WTC11 (cell line): ENCODE measurements around the gene GCDH. TPM values are rescaled to one million over a fixed set of nuclear protein-coding genes. Genes with fewer than 3 reads are reported as not detected.
"Not testable (repeated sequence)": the region's sequence is repeated elsewhere in the genome, so short reads cannot be mapped to it uniquely, and the experiment has no call there.

Experiments used
- ATAC-seq: fragments of 200-7000 bp; cut with Tn5 transposase; 2 replicates; pipeline ENCODE4 v1.10.0; 2021; ENCODE audit warnings: mild to moderate bottlenecking, moderate library complexity
- CTCF ChIA-PET: fragments of 300-600 bp; sonication (Branson Sonifier 250); formaldehyde crosslinking; loops from one replicate; lab custom pipeline; 2021; ENCODE audit warnings: antibody characterized with exemption; lab: Charles Lee
- POLR2A ChIA-PET: fragments of 350-600 bp; sonication (Branson Sonifier 250); formaldehyde crosslinking; loops from one replicate; lab custom pipeline; 2021; ENCODE audit warnings: antibody characterized with exemption; lab: Charles Lee
- DNase-seq: peaks from one replicate; pipeline ENCODE4 v3.0.0; 2021; ENCODE audit warnings: low spot score
- H3K27ac Mint-ChIP-seq: 2 replicates; pipeline ENCODE4 v1.8.0; 2021; ENCODE audit warnings: mixed read lengths
- H3K27me3 Mint-ChIP-seq: 2 replicates; pipeline ENCODE4 v1.8.0; 2021; ENCODE audit warnings: low read depth, mild to moderate bottlenecking, moderate library complexity, mixed read lengths
- H3K36me3 Mint-ChIP-seq: 2 replicates; pipeline ENCODE4 v1.8.0; 2021; ENCODE audit warnings: mixed read lengths
- H3K4me1 Mint-ChIP-seq: 2 replicates; pipeline ENCODE4 v1.8.0; 2022; ENCODE audit warnings: mixed read lengths
- H3K4me3 Mint-ChIP-seq: 2 replicates; pipeline ENCODE4 v1.8.0; 2021; ENCODE audit warnings: mild to moderate bottlenecking, moderate library complexity, mixed read lengths
- H3K9me3 Mint-ChIP-seq: 2 replicates; pipeline ENCODE4 v1.8.0; 2021; ENCODE audit warnings: mixed read lengths
- AR ChIP-seq: fragments of 250-450 bp; sonication (Bioruptor Pico); IDR thresholded peaks from 2 replicates; pipeline ENCODE4 v1.9.0; 2021; ENCODE audit warnings: mild to moderate bottlenecking
- ARID4B ChIP-seq: sonication (generic); formaldehyde crosslinking; IDR thresholded peaks from 2 replicates; pipeline ENCODE4 v1.8.0; 2023; ENCODE audit warnings: missing genetic modification reagents, mild to moderate bottlenecking, borderline replicate concordance
- CREM ChIP-seq: sonication (generic); formaldehyde crosslinking; IDR thresholded peaks from 2 replicates; pipeline ENCODE4 v1.8.1; 2022; ENCODE audit warnings: mild to moderate bottlenecking, missing genetic modification reagents, moderate library complexity
- JUN ChIP-seq: sonication (generic); formaldehyde crosslinking; IDR thresholded peaks from 2 replicates; pipeline ENCODE4 v1.8.0; 2023; ENCODE audit warnings: mild to moderate bottlenecking, missing genetic modification reagents
- NFATC4 ChIP-seq: fragments of 250-450 bp; sonication (Bioruptor Pico); IDR thresholded peaks from 2 replicates; pipeline ENCODE4 v1.9.0; 2021; ENCODE audit warnings: mild to moderate bottlenecking
- PRRX2 ChIP-seq: fragments of 250-450 bp; sonication (Bioruptor Pico); IDR thresholded peaks from 2 replicates; pipeline ENCODE4 v1.8.0; 2021; ENCODE audit warnings: mild to moderate bottlenecking
- RELA ChIP-seq: sonication (generic); formaldehyde crosslinking; IDR thresholded peaks from 2 replicates; pipeline ENCODE4 v1.8.1; 2022; ENCODE audit warnings: missing genetic modification reagents, mild to moderate bottlenecking, borderline replicate concordance
- SMAD4 ChIP-seq: sonication (generic); formaldehyde crosslinking; IDR thresholded peaks from 2 replicates; pipeline ENCODE4 v1.8.0; 2022; ENCODE audit warnings: mild to moderate bottlenecking, missing genetic modification reagents
- SOX15 ChIP-seq: fragments of 250-450 bp; sonication (Bioruptor Pico); IDR thresholded peaks from 2 replicates; pipeline ENCODE4 v1.9.0; 2021; ENCODE audit warnings: mild to moderate bottlenecking
- STAT6 ChIP-seq: sonication (generic); formaldehyde crosslinking; conservative IDR thresholded peaks from 2 replicates; pipeline ENCODE4 v1.8.1; 2023; ENCODE audit warnings: mild to moderate bottlenecking, low read depth, missing genetic modification reagents, moderate library complexity
- USF1 ChIP-seq: sonication (generic); formaldehyde crosslinking; IDR thresholded peaks from 2 replicates; pipeline ENCODE4 v1.8.0; 2022; ENCODE audit warnings: mild to moderate bottlenecking, missing genetic modification reagents
- ZNF671 ChIP-seq: fragments of 250-450 bp; sonication (Bioruptor Pico); IDR thresholded peaks from 2 replicates; pipeline ENCODE4 v1.8.0; 2021; ENCODE audit warnings: mild to moderate bottlenecking
- ZSCAN18 ChIP-seq: fragments of 250-450 bp; sonication (Bioruptor Pico); IDR thresholded peaks from 2 replicates; pipeline ENCODE4 v2.1.2; 2022; ENCODE audit warnings: mild to moderate bottlenecking, moderate library complexity
- total RNA-seq: library from RNA; stranded (reverse); gene quantifications from 3 replicates; pipeline ENCODE4 v1.2.3, GENCODE V29; 2021

Gene GCDH
- total RNA-seq, 1 experiment from 2014 or later, result 69.0 TPM

GRCh38 chr19:12888006-12888603, 2.9 kb upstream of the GCDH start:
- TF ChIP-seq ARID4B (CRISPR knock-in tag), result no peak
- TF ChIP-seq RELA, result no peak
- TF ChIP-seq JUN, result no peak
- TF ChIP-seq SOX15 (CRISPR knock-in tag), result no peak
- H3K4me1 Mint-ChIP-seq, result peaks cover 22% of the 10 kb centered on the region
- peaks cover 10% of the 10 kb centered on the region; the same call in 1 of the 2 replicates for H3K36me3 Mint-ChIP-seq
- CTCF ChIA-PET, result interaction anchor here (1.0 to 1.1 kb wide), 3 partner anchors 40 to 216 kb away, joined by 3 read pairs; no protein-coding TSS in a partner anchor
- no peak overlapping the region for H3K27ac Mint-ChIP-seq
- no peak overlapping the region for H3K4me3 Mint-ChIP-seq
- no peak for ATAC-seq
- H3K27me3 Mint-ChIP-seq, result peaks cover 41% of the 10 kb centered on the region
- POLR2A ChIA-PET, result no interaction called here
- H3K9me3 Mint-ChIP-seq, result peaks cover 5% of the 10 kb centered on the region
- DNase-seq, result no peak

GRCh38 chr19:12890299-12890786, 617 bp upstream of the GCDH start:
- H3K27me3 Mint-ChIP-seq, result peaks cover 20% of the 10 kb centered on the region
- peak overlapping the region; percentile 96 for H3K27ac Mint-ChIP-seq
- CTCF ChIA-PET, result interaction anchor here (0.6 to 3.4 kb wide), 18 partner anchors 8 to 211 kb away, joined by 3 to 33 read pairs (median 4); partner anchors contain the start of genes FARSA and RAD23A
- 0 out of 2 replicates have a peak, but pooled peaks have one; percentile 49 for TF ChIP-seq NFATC4 (CRISPR knock-in tag)
- 0 out of 2 replicates have a peak, but pooled peaks have one; percentile 38 for TF ChIP-seq ZNF671 (CRISPR knock-in tag)
- H3K9me3 Mint-ChIP-seq, ATAC-seq, DNase-seq: not testable (repeated sequence)
- peaks cover 20% of the 10 kb centered on the region for H3K36me3 Mint-ChIP-seq
- peak overlapping the region; percentile 99 for H3K4me3 Mint-ChIP-seq
- POLR2A ChIA-PET, result interaction anchor here (0.6 to 2.4 kb wide), 23 partner anchors 8 to 1658 kb away, joined by 3 to 27 read pairs (median 4); partner anchors contain the start of genes CALR, DNASE2, FARSA and GET3
- peaks cover 22% of the 10 kb centered on the region for H3K4me1 Mint-ChIP-seq

GRCh38 chr19:12891553-12892021, 627 bp downstream of the GCDH start:
- Mint-ChIP-seq H3K36me3 (peaks cover 20% of the 10 kb centered on the region), H3K4me3 (peak overlapping the region; percentile 99), H3K27ac (0 out of 2 replicates have a peak overlapping the region, but pooled peaks have one; percentile 88), H3K27me3 (peaks cover 15% of the 10 kb centered on the region), H3K4me1 (peaks cover 17% of the 10 kb centered on the region), H3K9me3 (no peaks in the 10 kb centered on the region)
- CTCF ChIA-PET, result interaction anchor here (0.6 to 3.4 kb wide), 11 partner anchors 10 to 163 kb away, joined by 3 to 33 read pairs (median 9); no protein-coding TSS in a partner anchor
- DNase-seq (no peak), ATAC-seq (no peak)
- POLR2A ChIA-PET, result interaction anchor here (0.6 to 2.4 kb wide), 15 partner anchors 9 to 134 kb away, joined by 3 to 27 read pairs (median 4); partner anchors contain the start of genes CALR, DNASE2, FARSA and RAD23A
- TF ChIP-seq PRRX2 (no peak), USF1 (CRISPR knock-in tag) (0 out of 2 replicates have a peak, but pooled peaks have one; percentile 21)

GRCh38 chr19:12893582-12893981, 2.6 kb downstream of the GCDH start:
- CTCF ChIA-PET, result no interaction called here
- Mint-ChIP-seq H3K27me3 (no peaks in the 10 kb centered on the region; the same call in 1 of the 2 replicates), H3K9me3 (no peaks in the 10 kb centered on the region)
- TF ChIP-seq RELA (no peak), SMAD4 (no peak), STAT6 (no peak), CREM (CRISPR knock-in tag) (no peak), AR (CRISPR knock-in tag) (no peak), ZSCAN18 (CRISPR knock-in tag) (no peak)
- TF ChIP-seq, all 79 proteins: peak for 0
- Mint-ChIP-seq H3K4me3 (peak overlapping the region; percentile 99), H3K27ac (no peak overlapping the region), H3K36me3 (peaks cover 24% of the 10 kb centered on the region), H3K4me1 (peaks cover 14% of the 10 kb centered on the region)
- ATAC-seq, result no peak
- POLR2A ChIA-PET, result no interaction called here
- DNase-seq, result no peak
